Measurements from ENCODE around the gene KRT83.

Gene KRT83

GRCh38 chr12:52351196-52352059 is 30.2 kb upstream of the KRT83 start:
- no peaks in the 10 kb centered on the region for H3K36me3 ChIP-seq (ENCODE audit: insufficient read depth, low read length)
- H3K27me3 ChIP-seq (ENCODE audit: insufficient read depth, low read length): no peaks in the 10 kb centered on the region
- H3K27ac ChIP-seq (ENCODE audit: low read depth, low read length, poor library complexity, severe bottlenecking): no peak overlapping the region
- H3K9me2 ChIP-seq (ENCODE audit: low read depth, low read length): no peaks in the 10 kb centered on the region
- no peak overlapping the region for H3K4me3 ChIP-seq (ENCODE audit: low read depth, low read length, poor library complexity, severe bottlenecking)
- no peak overlapping the region for H2AFZ ChIP-seq (ENCODE audit: low read length)
- H3K4me2 ChIP-seq (ENCODE audit: low read length): no peak overlapping the region
- TF ChIP-seq EZH2 (IDR thresholded peaks at IDR 0.05; ENCODE audit: borderline replicate concordance, low read length): no peak
- TF ChIP-seq CTCF (IDR thresholded peaks at IDR 0.05; ENCODE audit: low read length): no peak
- no peaks in the 10 kb centered on the region for H3K4me1 ChIP-seq (ENCODE audit: insufficient read depth, low read length, severe bottlenecking)
- no peaks in the 10 kb centered on the region for H3F3A ChIP-seq (ENCODE audit: insufficient read depth, low read length)
- H3K9me3 ChIP-seq (ENCODE audit: low read length): no peaks in the 10 kb centered on the region
- H3K9ac ChIP-seq (ENCODE audit: low read length): no peak overlapping the region
- H4K20me1 ChIP-seq (ENCODE audit: insufficient read depth, low read length): no peaks in the 10 kb centered on the region
- H3K79me2 ChIP-seq (ENCODE audit: insufficient read depth, low read length): no peaks in the 10 kb centered on the region

DNA sequence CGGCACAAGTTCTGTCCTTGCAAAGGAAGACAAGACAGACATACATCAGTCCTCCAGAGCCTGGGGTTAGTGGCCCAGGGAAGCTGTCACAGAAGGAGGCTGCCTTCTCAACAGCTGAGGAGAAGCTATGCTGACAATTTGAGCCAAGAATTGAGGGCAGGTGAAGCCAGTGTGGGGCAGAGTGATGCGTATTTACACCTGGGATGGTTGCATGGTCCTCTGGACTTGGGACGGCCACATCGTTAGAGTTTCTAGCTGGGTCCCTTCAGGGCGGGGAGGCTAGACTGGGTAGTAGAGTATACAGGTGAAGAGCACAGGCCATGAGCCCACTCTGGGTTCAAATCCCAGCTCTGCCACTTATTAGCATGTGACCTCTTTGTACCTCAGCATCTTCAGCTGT is 29.6 kb upstream of the KRT83 start:
- H2AFZ ChIP-seq (ENCODE audit: low read length): no peak overlapping the region
- no peak overlapping the region for H3K4me3 ChIP-seq (ENCODE audit: low read depth, low read length, poor library complexity, severe bottlenecking)
- no peaks in the 10 kb centered on the region for H3K27me3 ChIP-seq (ENCODE audit: insufficient read depth, low read length)
- H3K9ac ChIP-seq (ENCODE audit: low read length): no peak overlapping the region
- H3K4me2 ChIP-seq (ENCODE audit: low read length): no peak overlapping the region
- no peaks in the 10 kb centered on the region for H3K36me3 ChIP-seq (ENCODE audit: insufficient read depth, low read length)
- H3K79me2 ChIP-seq (ENCODE audit: insufficient read depth, low read length): no peaks in the 10 kb centered on the region
- TF ChIP-seq EZH2 (IDR thresholded peaks at IDR 0.05; ENCODE audit: borderline replicate concordance, low read length) (no peak), CTCF (IDR thresholded peaks at IDR 0.05; ENCODE audit: low read length) (no peak)
- H3K27ac ChIP-seq (ENCODE audit: low read depth, low read length, poor library complexity, severe bottlenecking): no peak overlapping the region
- H3F3A ChIP-seq (ENCODE audit: insufficient read depth, low read length): no peaks in the 10 kb centered on the region
- H4K20me1 ChIP-seq (ENCODE audit: insufficient read depth, low read length): no peaks in the 10 kb centered on the region
- no peaks in the 10 kb centered on the region for H3K4me1 ChIP-seq (ENCODE audit: insufficient read depth, low read length, severe bottlenecking)
- no peaks in the 10 kb centered on the region for H3K9me3 ChIP-seq (ENCODE audit: low read length)
- no peaks in the 10 kb centered on the region for H3K9me2 ChIP-seq (ENCODE audit: low read depth, low read length)

- Histone ChIP-seq H3K36me3 (ENCODE audit: insufficient read depth, low read length) (no peaks in the 10 kb centered on the region), H3K9ac (ENCODE audit: low read length) (no peak overlapping the region), H3K27me3 (ENCODE audit: insufficient read depth, low read length) (no peaks in the 10 kb centered on the region), H3K9me3 (ENCODE audit: low read length) (no peaks in the 10 kb centered on the region), H2AFZ (ENCODE audit: low read length) (no peak overlapping the region), H3K4me2 (ENCODE audit: low read length) (no peak overlapping the region), H4K20me1 (ENCODE audit: insufficient read depth, low read length) (no peaks in the 10 kb centered on the region), H3K27ac (ENCODE audit: low read depth, low read length, poor library complexity, severe bottlenecking) (no peak overlapping the region), H3K9me2 (ENCODE audit: low read depth, low read length) (no peaks in the 10 kb centered on the region), H3K4me1 (ENCODE audit: insufficient read depth, low read length, severe bottlenecking) (no peaks in the 10 kb centered on the region), H3K4me3 (ENCODE audit: low read depth, low read length, poor library complexity, severe bottlenecking) (no peak overlapping the region), H3F3A (ENCODE audit: insufficient read depth, low read length) (no peaks in the 10 kb centered on the region), H3K79me2 (ENCODE audit: insufficient read depth, low read length) (no peaks in the 10 kb centered on the region)
- TF ChIP-seq CTCF (IDR thresholded peaks at IDR 0.05; ENCODE audit: low read length) (no peak), EZH2 (IDR thresholded peaks at IDR 0.05; ENCODE audit: borderline replicate concordance, low read length) (no peak)
Observed at GRCh38 chr12:52350021-52350620, 28.9 kb upstream of the KRT83 start.
